Measurements from ENCODE around the gene WDR88.

The WDR88 gene

DNA sequence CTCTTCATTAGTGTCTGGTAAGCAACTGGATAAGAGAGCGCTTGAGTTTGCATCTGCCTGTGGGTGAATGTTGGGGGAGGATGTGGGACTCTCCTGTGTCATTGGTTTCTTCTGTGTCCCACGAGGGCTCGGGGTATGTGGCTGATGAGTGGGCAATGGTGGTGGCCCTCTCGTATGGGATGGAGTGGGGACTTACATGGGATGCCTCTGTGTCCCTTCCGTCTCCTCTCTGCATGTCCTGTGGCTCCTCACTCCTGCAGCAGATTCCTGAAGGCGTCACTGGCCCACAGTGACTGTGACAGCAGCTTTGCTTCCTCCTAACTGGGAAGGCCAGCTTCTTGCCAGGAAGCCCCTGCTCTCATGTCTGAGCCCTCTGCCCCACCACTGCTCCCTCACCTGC, 59.6 kb downstream of the WDR88 start:
- no peak for DNase-seq (ENCODE audit: low read depth)
- H3K4me3 ChIP-seq (ENCODE audit: control insufficient read depth, low read depth, low read length), result no peak overlapping the region
- TF ChIP-seq, protein P1, sequence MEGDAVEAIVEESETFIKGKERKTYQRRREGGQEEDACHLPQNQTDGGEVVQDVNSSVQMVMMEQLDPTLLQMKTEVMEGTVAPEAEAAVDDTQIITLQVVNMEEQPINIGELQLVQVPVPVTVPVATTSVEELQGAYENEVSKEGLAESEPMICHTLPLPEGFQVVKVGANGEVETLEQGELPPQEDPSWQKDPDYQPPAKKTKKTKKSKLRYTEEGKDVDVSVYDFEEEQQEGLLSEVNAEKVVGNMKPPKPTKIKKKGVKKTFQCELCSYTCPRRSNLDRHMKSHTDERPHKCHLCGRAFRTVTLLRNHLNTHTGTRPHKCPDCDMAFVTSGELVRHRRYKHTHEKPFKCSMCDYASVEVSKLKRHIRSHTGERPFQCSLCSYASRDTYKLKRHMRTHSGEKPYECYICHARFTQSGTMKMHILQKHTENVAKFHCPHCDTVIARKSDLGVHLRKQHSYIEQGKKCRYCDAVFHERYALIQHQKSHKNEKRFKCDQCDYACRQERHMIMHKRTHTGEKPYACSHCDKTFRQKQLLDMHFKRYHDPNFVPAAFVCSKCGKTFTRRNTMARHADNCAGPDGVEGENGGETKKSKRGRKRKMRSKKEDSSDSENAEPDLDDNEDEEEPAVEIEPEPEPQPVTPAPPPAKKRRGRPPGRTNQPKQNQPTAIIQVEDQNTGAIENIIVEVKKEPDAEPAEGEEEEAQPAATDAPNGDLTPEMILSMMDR (conservative IDR thresholded peaks at IDR 0.05; ENCODE audit: control insufficient read depth, insufficient read depth, low read depth, low read length), result no peak

DNA sequence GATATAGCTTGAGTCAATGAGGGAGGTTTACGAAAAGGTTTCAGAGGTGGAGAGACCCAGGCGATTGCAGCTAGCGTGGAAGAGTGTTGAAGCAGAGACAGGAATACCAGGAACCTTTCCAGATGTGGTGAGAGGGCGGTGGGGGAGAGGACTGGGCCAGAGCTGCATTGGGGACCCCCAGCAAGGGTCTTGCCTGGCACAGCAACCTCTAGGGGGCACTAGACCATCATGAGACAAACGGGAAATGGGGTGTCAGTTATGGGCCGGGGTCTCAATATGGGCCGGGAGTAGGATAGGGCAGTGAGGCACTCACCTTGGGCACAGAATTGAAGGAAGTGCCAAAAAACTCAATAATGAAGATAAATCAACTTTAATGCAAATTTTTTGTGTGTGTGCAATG, 60.1 kb downstream of the WDR88 start:
- TF ChIP-seq, protein P1 (conservative IDR thresholded peaks at IDR 0.05; ENCODE audit: control insufficient read depth, insufficient read depth, low read depth, low read length), result peak; percentile 26
- DNase-seq (ENCODE audit: low read depth), result no peak
- no peak overlapping the region for H3K4me3 ChIP-seq (ENCODE audit: control insufficient read depth, low read depth, low read length)

DNA sequence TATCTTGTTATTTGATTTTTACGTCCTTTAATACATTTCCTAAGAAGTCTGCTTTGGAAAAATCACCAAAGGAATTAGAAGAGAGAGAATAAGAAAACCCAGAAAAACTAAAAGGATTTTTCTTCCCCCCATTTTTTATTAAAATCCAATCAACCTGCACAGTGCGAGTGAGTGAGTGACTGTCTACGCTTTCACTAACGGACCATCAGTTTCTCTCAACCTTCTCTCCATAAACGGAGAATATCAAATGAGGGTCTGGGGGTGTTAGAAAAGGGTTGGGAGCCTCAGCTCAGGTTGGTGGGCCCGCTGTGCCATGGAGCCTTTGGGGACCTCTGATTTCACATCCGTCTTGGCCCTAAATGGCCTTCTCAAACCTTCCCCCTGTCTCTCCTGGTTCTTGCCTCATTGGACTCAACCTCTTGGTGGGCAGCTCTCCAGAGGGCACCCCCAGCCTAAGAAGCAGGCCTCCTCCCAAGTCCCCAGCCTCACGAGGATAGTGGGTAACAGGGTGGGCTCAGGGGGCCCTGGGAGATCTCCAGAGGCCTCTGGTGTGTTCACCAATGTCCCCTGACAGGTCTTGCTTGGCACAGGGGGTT, 61.5 kb downstream of the WDR88 start:
- TF ChIP-seq, protein P1 (conservative IDR thresholded peaks at IDR 0.05; ENCODE audit: control insufficient read depth, insufficient read depth, low read depth, low read length), result no peak
- no peak for DNase-seq (ENCODE audit: low read depth)
- H3K4me3 ChIP-seq (ENCODE audit: control insufficient read depth, low read depth, low read length), result no peak overlapping the region

- TF ChIP-seq, protein P1 (conservative IDR thresholded peaks at IDR 0.05; ENCODE audit: control insufficient read depth, insufficient read depth, low read depth, low read length), result no peak
- H3K4me3 ChIP-seq (ENCODE audit: control insufficient read depth, low read depth, low read length), result peak within 1 kb of the TSS; percentile 55
- no peak for DNase-seq (ENCODE audit: low read depth)
Observed at GRCh38 chr19:33193865-33194362, 62.0 kb downstream of the WDR88 start, which contains the start of gene LRP3. TSS of gene LRP3 (plus strand) at chr19:33194330. CDS start at chr19:33194786, 456 bp downstream.

DNA sequence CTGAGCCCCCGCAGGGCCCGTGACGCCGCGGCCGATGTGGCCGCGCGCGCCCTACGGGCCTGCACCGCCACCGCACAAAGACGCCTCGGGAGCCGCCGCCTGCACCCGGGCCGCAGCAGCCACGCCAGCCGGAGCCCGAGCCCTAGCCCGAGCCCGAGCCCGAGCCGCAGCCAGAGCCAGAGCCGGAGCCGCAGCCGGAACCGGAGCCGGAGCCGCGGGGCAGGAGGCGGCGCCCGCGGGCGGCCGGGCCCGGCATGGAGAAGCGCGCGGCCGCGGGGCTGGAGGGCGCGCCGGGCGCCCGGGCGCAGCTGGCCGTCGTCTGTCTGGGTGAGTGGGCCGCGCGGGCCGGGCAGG, 62.6 kb downstream of the WDR88 start:
- DNase-seq (ENCODE audit: low read depth), result no peak
- no peak overlapping the region for H3K4me3 ChIP-seq (ENCODE audit: control insufficient read depth, low read depth, low read length)
- TF ChIP-seq, protein P1 (conservative IDR thresholded peaks at IDR 0.05; ENCODE audit: control insufficient read depth, insufficient read depth, low read depth, low read length), result no peak

DNA sequence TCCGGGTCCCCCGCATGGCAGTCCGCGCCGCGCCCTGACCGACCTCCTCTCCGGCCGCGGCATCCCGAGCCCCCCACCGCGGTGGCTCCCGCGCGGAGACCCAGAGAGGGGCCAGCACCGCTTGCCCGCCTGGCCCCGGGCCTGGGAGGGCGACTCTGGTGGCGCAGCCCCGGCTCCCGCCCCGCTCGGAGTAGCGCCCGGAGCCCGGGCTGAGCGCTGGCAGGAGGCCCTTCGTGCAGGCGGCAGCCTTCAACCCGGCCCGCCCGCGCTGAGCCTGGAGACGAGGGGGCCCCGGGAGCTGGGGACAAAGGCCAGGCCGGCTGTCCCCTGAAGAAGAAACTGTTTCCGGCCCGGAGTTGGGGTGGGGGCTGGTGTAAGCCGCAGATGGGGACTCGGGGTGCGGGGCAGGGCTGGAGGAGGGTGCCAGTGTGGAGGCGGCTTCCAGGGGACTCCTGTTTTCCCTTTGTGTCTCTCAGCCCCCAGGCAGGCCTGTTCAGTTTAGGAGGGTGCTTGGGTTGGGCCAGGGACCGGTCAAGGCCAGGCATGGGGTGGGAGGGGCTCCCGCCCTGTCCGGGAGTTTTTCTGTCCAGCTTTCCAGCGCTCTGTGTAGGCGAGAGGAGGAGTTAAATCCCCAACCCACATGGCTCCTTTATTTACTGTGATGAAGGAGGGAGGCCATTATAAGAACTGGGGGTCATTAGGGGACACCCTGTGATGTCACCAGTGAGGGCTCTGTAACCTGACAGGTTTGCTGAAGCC, 63.2 kb downstream of the WDR88 start:
- H3K4me3 ChIP-seq (ENCODE audit: control insufficient read depth, low read depth, low read length), result peak overlapping the region; percentile 55
- peak; percentile 62 for DNase-seq (ENCODE audit: low read depth)
- TF ChIP-seq, protein P1 (conservative IDR thresholded peaks at IDR 0.05; ENCODE audit: control insufficient read depth, insufficient read depth, low read depth, low read length), result no peak

All from fibroblast of mammary gland (primary cell).